ENCODE results near the gene TRMT10A. TPM values are rescaled to one million over a fixed set of nuclear protein-coding genes. Genes with fewer than 3 reads are reported as not detected.
"Not testable (repeated sequence)": the region's sequence is repeated elsewhere in the genome, so short reads cannot be mapped to it uniquely, and the experiment has no call there.

Gene TRMT10A
- total RNA-seq, 2 experiments from 2014 or later, result 7.7 to 8.0 TPM

GRCh38 chr4:99536271-99536670 is 27.6 kb downstream of the TRMT10A start:
- POLR2A ChIA-PET, result no interaction called here
- CTCF ChIA-PET, result no interaction called here
- no peak overlapping the region for H3K4me3 Mint-ChIP-seq
- no peak for DNase-seq
- no peak overlapping the region for H3K27ac Mint-ChIP-seq
- no peak for ATAC-seq
- H3K36me3 Mint-ChIP-seq (ENCODE audit: low read depth), result no peaks in the 10 kb centered on the region
- peaks cover 7% of the 10 kb centered on the region for H3K27me3 Mint-ChIP-seq
- TF ChIP-seq, protein P1, sequence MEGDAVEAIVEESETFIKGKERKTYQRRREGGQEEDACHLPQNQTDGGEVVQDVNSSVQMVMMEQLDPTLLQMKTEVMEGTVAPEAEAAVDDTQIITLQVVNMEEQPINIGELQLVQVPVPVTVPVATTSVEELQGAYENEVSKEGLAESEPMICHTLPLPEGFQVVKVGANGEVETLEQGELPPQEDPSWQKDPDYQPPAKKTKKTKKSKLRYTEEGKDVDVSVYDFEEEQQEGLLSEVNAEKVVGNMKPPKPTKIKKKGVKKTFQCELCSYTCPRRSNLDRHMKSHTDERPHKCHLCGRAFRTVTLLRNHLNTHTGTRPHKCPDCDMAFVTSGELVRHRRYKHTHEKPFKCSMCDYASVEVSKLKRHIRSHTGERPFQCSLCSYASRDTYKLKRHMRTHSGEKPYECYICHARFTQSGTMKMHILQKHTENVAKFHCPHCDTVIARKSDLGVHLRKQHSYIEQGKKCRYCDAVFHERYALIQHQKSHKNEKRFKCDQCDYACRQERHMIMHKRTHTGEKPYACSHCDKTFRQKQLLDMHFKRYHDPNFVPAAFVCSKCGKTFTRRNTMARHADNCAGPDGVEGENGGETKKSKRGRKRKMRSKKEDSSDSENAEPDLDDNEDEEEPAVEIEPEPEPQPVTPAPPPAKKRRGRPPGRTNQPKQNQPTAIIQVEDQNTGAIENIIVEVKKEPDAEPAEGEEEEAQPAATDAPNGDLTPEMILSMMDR (IDR thresholded peaks at IDR 0.05), result no peak
- H3K4me1 Mint-ChIP-seq (ENCODE audit: low read depth), result no peaks in the 10 kb centered on the region
- no peaks in the 10 kb centered on the region for H3K9me3 Mint-ChIP-seq
- intact Hi-C loops (cut with micrococcal nuclease), result no loop called here

GRCh38 chr4:99534699-99535098 is 29.1 kb downstream of the TRMT10A start:
- H3K9me3 Mint-ChIP-seq; ATAC-seq; POLR2A ChIA-PET; CTCF ChIA-PET; H3K4me3 Mint-ChIP-seq; H3K36me3 Mint-ChIP-seq (ENCODE audit: low read depth); DNase-seq; H3K27ac Mint-ChIP-seq; intact Hi-C loops (cut with micrococcal nuclease); H3K27me3 Mint-ChIP-seq; H3K4me1 Mint-ChIP-seq (ENCODE audit: low read depth): not testable (repeated sequence)

GRCh38 chr4:99529956-99530355 is 33.9 kb downstream of the TRMT10A start:
- CTCF ChIA-PET, result no interaction called here
- no peak for ATAC-seq

DNA sequence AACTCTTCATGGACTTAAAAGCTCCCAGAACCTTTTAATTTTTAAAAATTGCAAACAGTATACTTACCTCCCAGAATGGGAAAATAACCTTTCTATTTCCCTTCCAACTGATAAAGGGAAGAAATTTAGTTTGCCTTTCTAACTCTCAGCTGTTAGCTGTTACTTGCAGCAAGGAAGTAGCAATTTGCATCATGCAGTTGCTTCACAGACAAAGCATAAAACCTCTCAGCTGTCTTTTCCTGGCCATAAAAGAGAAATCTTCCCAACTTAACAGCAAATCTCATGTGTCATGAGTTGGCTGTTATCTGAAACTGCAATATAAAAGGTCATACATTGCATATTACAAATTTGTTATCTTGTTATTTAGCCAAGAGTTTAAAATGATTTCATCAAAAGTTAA is 34.6 kb downstream of the TRMT10A start:
- Mint-ChIP-seq H3K36me3 (ENCODE audit: low read depth) (no peaks in the 10 kb centered on the region), H3K9me3 (no peaks in the 10 kb centered on the region), H3K27me3 (peaks cover 7% of the 10 kb centered on the region), H3K4me1 (ENCODE audit: low read depth) (no peaks in the 10 kb centered on the region), H3K27ac (no peak overlapping the region), H3K4me3 (no peak overlapping the region)
- ChIA-PET POLR2A (no interaction called here), CTCF (interaction anchor here (1.0 kb wide), 2 partner anchors 8 to 21 kb away, joined by 3 read pairs; no protein-coding TSS in a partner anchor)
- TF ChIP-seq, protein P1 (IDR thresholded peaks at IDR 0.05), result no peak
- DNase-seq (no peak), ATAC-seq (no peak)
- intact Hi-C loops (cut with micrococcal nuclease), result no loop called here

More at GRCh38 chr4:99529956-99530355, 33.9 kb downstream of the TRMT10A start:
- TF ChIP-seq, protein P1 (IDR thresholded peaks at IDR 0.05), result no peak
- Mint-ChIP-seq H3K36me3 (ENCODE audit: low read depth) (no peaks in the 10 kb centered on the region), H3K4me3 (no peak overlapping the region), H3K27me3 (peaks cover 7% of the 10 kb centered on the region), H3K9me3 (no peaks in the 10 kb centered on the region), H3K27ac (no peak overlapping the region), H3K4me1 (ENCODE audit: low read depth) (no peaks in the 10 kb centered on the region)
- POLR2A ChIA-PET, result interaction anchor here (0.7 kb wide), 1 partner anchor 9 kb away, joined by 3 read pairs; no protein-coding TSS in a partner anchor
- intact Hi-C loops (cut with micrococcal nuclease), result no loop called here
- DNase-seq, result no peak

DNA sequence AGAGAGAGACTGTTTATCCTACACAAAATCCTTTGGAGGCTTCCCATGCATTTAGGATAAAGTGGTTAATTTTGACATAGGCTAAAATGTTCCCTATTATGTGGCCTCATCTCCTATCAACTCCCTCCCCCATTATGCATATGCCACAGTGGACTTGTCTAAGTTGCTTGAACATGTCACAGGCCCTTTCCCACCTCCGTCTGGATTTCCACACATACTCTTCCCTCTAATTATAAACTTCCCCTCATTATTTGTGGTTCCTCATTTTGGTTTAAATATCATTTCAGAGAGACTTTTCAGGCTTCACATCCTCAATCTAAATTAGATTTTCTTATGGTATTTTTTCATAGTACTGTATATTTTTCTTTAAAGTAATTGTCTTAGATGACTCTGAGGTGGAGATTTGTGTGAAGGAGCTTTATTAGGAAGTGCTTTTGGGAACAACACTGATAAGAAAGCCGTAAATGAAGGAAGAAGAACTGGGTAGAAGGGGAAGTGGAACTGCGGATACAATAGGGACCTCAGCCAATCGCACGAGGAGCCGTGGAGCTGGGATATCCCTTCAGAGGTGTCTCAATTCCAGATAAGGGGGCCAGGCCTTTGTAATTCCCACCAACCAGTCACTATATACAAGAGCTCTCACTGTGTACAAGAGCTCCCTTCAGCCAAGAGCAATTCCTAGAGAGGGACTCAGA is 45.1 kb downstream of the TRMT10A start:
- TF ChIP-seq, protein P1 (IDR thresholded peaks at IDR 0.05), result no peak
- CTCF ChIA-PET, result no interaction called here
- DNase-seq (no peak), ATAC-seq (no peak)
- no peaks in the 10 kb centered on the region for H3K9me3 Mint-ChIP-seq
- no peaks in the 10 kb centered on the region for H3K36me3 Mint-ChIP-seq (ENCODE audit: low read depth)
- H3K27ac Mint-ChIP-seq, result no peak overlapping the region
- POLR2A ChIA-PET, result no interaction called here
- peaks cover 3% of the 10 kb centered on the region for H3K27me3 Mint-ChIP-seq
- no peak overlapping the region for H3K4me3 Mint-ChIP-seq
- intact Hi-C loops (cut with micrococcal nuclease), result no loop called here
- no peaks in the 10 kb centered on the region for H3K4me1 Mint-ChIP-seq (ENCODE audit: low read depth)
